GM18951 (cell line): ENCODE data around the gene TIMM8A.

Source experiments
- POLR2A ChIP-seq: IDR thresholded peaks from 4 replicates; pipeline ENCODE4 v1.6.1; 2011; ENCODE audit warnings: mild to moderate bottlenecking; ENCODE audit not compliant: insufficient read length, insufficient read depth; ENCODE audit errors: extremely low read depth
- in situ Hi-C: fragments of 300-500 bp; cut with MboI; formaldehyde crosslinking; loops from one replicate; pipeline ENCODE4 v1.12.0; 2022; ENCODE audit warnings: low sequenced_read_pairs, mixed read lengths, inconsistent platforms; ENCODE audit not compliant: unreplicated experiment

The TIMM8A gene

DNA sequence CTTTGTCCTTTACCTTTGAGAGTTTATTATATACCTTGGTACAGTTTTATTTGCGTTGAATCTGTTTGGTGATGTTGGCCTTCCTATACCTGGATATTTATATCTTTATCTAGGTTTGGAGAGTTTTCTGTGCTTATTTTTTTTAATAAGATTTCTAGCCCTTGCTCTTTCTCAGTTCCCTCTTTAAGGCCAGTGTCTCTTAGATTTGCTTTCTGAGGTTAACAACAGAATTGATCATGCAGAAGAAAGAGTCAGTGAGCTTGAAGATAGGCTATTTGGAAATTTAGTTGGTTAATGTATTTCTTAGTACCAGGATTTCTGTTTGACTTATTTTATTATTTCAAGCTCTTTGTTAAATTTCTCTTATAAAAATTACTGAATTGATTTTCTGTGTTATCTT lies 44.8 kb downstream of the TIMM8A start:
- in situ Hi-C loops: no loop called here
- TF ChIP-seq POLR2A: no peak
